SIG-M5 treated with dmso at 0.1 percent for 504 hours (cell line): ENCODE data around the gene NLRC3.

Source experiments
- DNase-seq: peaks from one replicate; lab custom pipeline; 2025; ENCODE audit not compliant: unreplicated experiment; lab: John Stamatoyannopoulos, UW

NLRC3 gene

DNA sequence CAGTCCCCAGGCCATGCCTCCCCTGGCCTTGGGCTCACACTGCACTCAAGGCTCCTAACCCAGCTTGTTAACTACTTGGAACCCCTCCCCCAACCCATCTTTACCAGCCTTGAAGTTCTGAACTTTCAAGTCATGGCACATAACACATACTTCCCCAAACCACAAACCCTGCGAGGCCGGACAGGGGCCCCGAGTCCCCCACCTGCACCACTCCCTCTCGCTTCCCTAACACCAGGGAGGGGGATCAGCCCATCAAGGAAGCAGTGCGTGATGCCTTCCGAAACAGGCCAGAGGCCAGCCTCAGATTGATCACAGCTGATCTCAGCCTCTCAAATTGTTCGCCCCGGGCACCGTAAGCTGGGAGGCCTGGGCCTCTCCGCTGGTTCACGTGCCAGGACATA is 3.0 kb upstream of the NLRC3 start:
- peak; percentile 58 for DNase-seq

DNA sequence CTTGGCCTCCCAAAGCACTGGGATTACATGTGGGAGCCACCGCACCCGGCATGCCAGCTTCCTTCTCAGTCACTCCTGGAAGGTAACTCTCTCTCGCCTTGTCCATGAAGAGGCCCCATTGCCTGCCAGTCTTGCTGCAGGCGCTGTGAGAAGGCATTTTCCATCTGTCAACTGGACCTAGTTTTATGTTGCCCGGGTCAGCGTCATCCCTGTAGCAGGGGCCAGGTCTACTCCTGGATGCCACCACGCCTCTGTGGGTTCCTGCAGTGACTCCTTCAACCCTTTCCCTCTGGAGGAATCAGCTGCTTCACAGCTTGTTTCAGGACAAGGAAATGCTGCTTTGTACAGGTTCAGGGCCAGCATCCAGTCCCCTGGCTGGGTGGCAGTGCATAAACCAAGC is 2.6 kb upstream of the NLRC3 start:
- DNase-seq = no peak

DNA sequence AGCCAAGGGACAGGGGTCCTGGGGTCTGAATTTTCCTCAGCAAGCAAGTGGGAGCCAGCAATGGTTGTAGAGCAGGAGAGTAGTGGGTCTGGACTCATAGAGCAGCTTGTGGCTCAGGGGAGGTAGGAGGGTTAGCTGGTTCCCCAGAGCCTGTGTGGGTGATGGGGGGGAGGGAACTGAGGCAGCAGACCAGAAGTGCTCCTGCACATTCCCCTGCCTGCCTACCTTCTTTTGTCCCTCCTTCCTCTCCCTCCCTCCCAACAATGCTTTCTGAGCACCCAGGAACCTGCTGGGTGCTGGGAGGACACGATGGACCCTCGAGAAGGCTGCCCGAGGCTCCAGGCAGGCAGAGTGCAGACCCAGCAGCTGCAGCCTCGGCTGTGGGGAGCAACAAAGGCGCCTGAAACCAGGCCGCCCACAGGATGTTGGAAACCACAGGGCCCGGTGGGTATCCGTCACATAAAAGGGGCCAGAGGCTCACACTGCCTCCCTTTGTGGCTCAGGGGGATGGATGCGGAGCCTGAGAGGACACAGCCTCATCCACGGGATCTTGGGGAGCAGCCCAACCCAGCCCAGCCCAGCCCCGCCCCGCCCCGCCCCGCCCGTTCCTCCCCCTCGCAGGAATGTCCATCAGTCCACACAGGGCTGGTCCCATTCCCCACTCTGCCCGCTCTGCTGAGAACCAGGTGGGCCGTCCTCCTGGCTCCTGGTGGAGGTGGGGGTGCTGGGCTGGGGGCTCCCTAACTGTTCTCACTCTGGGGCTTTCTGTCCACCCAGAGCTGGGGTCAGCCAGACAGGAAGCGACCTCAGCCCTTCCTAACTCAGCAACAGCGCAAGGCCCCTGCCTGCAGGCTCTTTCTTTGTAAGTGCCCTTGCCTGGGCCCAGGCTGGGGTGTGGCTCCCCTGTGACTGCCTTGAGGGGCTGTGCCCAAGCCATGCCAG is 1.7 kb upstream of the NLRC3 start:
- peak; percentile 43 for DNase-seq

DNA sequence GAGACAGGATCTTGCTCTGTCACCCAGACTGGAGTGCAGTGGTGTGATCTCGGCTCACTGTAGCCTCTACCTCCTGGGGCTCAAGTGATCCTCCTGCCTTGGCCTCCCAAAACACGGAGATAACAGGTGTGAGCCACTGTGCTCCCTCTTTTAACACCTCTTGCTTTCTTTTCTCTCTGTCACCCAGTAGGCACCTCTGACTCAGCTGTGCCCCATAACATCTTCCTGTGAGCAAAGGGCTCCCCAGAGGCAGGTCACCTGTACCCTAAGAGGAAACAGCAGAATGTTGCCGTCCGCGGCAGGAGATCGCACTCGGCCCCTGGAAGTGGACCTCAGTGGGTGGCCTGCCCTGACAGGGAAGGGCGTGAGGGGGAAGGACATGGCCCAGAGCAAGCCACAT is 918 bp upstream of the NLRC3 start:
- no peak for DNase-seq

DNA sequence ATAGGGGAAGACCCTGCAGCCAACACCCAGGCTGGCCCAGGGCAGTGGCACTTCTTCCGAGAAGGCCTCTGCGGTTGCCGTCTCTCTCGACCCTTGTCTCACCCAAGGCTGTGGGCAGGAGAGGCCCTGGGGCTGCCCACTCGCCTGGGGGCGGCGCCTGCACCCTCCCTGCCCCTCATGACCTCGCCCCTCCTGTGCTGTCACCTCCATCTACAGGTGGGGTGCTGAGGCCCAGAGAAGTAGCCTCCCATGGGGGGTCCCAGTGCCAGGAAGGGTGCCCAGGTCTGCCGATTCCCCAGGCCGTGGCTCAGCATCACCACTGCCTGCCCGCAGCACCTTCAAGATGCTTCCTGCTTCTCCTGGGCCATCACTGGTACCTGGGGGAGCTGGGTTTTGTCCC is 992 bp downstream of the NLRC3 start:
- no peak for DNase-seq

DNA sequence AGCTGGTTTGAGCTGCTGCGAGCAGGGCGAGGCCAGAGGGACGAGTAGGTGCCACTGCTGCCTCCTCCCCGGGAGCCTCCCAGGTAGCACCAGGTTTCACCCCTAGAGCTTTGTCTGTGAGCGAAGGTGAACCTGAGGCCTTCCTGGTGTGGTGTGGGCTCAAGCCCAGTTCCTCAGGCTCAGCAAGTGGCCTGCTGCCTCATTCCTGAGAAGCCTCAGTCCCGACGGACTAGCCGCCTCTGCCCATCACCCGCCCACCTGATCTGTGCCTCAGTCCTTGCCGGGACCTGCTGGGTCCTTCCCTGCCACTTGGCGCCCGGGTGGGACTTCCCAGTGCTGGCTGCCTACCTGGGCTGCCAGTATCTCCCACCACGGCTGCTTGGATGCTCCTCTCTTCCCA is 1.7 kb downstream of the NLRC3 start:
- DNase-seq = no peak

DNA sequence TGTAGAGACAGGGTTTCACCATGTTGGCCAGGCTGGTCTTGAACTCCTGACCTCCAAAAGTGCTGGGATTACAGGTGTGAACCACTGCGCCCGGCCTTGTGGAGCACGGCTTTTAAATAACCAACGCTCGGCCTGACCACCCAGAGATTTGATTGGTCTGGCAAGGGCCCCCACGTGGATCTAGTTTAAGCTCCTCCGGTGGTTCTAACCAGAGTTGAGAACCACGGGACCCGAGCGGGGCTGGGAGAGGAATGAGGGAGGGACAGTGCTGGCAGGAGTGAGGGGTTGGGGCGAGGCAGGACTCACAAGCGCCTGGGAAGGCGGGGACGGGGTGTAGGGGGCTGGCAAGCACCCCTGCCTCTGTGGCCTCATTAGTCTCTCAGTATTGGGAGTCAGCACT is 3.0 kb downstream of the NLRC3 start:
- no peak for DNase-seq

DNA sequence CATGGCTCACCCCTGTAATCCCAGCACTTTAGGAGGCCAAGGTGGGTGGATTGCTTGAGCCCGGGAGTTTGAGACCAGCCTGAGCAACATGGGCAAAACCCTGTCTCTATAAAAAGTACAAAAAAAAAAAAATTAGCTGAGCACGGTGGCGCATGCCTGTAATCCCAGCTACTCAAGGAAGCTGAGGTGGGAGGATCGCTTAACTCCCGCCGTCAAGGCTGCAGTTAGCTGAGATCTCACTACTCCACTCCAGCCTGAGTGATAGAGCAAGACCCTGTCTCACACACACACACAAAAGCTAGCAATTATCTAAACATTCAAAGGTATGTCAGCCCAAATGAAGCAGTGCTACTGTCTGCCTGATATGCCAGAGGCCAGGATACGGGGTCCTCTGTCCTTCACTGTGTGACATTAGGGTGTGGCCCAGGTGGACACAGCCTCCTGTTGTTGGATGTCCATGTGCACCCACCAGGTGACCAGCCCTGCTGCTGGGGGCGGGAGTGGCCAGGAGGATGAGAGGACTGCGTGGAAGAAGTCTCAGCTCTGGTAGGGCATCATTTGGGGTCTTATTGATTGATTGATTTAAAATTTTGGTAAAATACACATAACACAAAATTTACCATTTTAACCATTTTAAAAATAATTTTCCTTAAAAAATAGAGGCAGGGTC is 3.9 kb downstream of the NLRC3 start:
- no peak for DNase-seq

DNA sequence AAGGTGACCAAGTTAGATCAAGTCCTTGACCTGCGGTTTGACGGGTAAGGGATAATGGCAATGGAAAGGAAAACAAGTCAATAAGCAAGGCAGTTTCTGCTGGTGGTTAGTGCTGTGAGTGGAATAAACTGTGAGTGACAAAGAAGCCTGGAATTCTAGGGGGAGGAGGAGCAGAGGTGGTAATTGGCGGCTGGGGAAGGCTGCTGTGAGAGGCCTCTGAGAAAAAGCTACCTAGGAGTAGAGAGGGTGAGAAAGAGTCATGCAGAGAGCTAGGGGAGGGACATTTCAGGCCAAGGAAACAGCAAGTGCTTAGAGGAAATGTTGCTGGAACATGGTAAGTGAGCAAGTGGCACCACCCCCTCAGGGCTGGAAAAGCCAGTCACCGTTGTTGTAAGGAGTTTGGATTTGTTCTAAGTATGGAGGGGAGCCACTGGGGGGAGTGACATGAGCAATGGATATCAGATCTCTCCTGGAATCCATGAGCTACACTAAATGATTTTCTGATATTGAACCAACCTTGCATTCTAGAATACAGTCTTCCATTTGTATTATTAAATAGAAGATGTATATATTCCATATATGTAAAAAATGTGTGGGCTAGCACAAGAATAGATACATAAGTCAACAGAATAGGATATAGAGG is 6.7 kb downstream of the NLRC3 start:
- no peak for DNase-seq

DNA sequence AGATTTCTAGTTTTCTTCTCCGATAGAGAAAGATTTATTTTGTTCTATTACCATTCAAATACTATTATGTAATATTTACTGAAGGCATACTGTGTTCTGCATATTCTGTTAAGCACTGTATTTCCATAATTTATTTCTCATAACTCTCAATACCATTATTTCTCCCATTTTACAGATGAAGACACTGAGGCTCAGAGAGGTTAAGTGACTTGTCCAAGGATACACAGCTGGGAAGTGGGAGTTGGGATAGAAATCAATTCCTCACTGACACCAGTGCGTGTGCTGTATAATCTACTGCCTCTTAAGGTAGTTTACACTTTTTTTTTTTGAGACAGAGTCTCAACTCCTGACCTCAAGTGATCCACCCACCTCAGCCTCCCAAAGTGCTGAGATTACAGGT is 7.4 kb downstream of the NLRC3 start:
- DNase-seq = no peak

DNA sequence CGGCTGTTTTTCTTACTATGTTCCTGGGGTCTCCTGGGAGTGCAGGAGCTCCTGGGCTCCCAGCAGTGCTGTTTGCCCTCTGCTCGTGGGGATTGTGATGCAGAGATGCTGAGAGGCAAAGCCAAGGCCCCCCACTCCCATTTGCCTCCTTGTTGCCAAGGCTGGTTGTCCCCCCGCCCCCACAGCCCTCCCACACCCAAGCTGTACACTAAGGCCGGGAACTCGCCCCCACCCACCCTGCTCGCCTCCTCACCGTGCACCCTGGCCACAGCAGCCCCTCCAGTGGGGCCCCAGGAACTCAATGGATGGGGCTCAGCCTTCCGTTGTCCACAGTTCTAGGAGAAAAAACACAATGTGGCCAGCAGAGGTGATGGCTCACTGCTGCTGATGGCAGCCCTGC is 10.2 kb downstream of the NLRC3 start:
- no peak for DNase-seq

DNA sequence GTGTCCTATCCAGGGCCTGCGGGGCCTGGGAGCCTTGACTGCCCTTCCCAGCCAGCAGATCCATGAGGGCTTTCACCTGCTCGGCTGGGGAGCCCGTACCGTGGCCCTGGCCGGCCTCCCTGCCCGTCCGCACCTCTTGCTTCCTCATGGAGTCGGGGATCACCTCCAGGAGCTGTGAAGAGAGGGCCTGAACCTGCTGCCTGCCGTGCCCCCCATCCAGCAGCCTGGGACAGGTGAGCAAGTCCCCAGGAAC is 12.4 kb downstream of the NLRC3 start:
- DNase-seq = no peak

DNA sequence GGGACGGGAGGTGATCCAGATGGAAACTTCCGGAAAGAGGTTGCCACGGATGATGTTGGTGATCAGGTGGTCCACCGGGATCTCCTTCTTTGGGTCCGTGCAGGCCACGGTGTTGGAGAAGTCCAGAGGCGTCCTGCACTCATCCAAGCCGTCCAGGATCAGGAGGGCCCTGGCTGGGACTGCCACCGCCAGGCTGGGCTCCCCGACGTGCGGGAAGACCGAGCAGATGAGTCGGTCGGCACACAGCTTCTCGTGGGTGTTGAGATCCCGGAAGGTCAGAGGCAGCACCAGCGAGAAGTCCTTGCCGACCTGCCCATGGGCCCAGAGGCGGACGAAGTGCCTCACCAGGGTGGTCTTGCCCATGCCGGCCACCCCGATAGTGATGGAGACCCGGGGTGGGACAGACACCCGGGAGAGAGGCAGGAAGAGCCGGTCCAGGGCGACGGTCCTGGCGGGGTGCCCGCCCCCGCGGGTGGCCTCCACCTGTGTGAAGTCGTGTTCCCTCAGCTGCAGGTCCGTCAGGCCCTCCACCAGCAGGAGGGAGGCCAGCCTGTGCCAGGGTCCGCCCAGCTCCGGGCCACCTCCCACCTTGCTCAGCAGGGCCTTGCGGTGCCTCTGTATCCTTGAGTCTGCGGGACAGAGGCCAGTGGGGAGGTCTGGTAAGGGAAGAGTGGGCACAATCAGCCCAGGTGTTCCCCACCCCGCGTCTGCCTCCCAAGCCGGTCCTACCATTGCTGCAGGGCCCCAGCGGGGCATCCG is 12.9 kb downstream of the NLRC3 start:
- no peak for DNase-seq

DNA sequence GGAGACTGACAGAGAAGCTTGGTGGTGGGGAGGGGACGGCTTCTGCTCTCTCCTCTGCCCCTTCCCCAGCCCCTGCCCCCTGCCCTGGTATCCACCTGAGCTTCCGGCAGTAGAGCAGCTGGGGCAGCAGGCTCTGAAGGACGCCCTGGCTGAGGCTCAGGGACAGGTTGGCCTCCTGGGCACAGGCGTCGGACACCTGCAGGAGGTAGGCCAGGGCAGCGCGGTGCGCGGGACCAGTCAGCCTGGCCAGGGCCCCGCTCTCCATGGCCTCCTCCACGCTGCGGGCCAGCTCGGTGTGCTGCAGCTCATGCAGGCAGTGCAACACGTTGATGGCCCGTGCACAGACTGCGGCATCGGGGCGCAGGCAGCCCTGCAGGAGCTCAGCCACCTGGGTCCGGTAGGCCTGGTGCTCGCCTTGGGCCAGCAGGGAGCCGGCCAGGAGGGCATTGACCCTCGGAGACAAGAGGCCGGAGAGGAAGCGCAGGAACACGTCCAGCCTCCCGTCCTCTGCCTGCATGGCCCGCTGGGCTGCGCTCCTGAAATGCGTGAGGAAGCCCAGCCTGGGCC is 14.2 kb downstream of the NLRC3 start:
- DNase-seq = no peak

DNA sequence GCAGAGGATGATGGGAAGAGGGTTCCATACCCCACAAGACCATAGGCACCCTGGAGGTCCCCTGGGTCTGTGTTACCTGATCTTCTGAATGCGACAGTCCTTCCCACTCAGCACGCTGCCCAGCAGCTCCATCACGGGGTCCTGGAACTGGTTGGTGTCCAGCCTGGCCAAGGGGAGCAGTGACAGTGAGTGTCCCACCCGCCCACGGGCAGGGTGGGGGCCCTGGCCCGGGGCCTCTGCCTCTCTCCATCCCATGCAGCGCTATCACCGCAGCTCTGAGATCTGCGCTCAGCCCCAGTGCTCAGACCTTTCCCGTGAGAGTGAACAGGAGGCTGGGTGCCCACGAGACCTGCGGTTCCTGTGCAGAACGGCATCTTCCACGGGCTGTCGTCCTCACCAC is 15.6 kb downstream of the NLRC3 start:
- DNase-seq = no peak

DNA sequence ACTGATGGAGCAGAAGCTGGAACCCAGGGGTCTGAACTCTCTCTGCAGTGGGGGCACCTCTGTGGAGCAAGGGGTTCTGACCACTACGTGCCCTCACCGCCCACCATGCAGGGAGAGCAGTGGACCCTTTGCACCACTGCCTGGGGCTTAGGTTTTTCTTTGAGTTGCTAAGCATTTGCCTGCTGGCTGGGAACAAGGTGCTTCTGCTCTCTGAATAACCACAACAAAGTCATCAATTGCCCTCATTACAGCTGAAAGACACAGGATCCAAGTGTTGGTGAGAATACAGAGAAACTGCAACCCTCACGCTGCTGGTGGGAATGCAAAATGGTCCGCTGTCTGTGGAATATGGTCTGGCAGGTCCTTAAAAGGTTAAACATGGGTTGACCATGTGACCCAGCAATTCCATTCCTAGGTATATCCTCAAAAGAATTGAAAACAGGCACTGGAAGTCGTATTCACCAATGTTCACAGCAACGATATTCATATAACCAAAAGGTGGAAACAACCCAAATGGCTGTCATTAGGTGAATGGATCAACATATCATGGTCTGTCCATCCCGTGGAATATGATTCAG is 22.8 kb downstream of the NLRC3 start:
- no peak for DNase-seq

DNA sequence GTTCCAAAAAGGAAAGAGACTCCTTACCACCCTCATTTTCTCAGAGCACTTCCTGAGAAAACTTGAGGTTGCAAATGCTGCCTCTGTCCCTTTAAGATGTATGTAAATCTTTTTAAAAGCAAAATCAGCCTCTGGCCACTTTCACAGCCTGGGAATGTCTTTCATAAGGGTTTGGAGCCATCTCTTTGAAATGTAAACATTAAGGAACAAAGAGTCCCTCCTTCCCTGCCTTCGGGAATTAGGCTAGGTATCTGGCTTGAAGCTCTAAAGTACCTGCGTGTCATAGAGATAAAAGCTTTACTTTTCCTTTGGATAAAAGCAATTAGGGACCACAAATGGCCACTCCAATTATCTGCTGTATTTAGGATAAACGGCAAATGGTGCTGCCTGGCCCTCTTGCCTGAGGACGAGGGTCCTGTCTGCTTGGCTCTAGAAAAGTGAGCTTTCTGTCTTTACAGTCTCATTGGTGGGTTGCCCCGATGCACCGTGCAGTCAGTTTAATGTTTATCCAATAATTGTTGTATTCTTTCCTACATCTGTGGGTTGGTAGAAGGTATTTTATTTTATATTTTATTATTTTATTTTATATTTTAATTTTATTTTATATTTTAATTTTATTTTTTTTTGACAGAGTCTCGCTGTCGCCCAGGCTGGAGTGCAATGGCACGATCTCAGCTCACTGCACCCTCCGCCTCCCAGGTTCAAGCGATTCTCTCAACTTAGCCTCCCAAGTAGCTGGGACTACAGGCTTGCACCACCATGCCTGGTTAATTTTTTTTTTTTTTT is 23.9 kb downstream of the NLRC3 start:
- no peak for DNase-seq

DNA sequence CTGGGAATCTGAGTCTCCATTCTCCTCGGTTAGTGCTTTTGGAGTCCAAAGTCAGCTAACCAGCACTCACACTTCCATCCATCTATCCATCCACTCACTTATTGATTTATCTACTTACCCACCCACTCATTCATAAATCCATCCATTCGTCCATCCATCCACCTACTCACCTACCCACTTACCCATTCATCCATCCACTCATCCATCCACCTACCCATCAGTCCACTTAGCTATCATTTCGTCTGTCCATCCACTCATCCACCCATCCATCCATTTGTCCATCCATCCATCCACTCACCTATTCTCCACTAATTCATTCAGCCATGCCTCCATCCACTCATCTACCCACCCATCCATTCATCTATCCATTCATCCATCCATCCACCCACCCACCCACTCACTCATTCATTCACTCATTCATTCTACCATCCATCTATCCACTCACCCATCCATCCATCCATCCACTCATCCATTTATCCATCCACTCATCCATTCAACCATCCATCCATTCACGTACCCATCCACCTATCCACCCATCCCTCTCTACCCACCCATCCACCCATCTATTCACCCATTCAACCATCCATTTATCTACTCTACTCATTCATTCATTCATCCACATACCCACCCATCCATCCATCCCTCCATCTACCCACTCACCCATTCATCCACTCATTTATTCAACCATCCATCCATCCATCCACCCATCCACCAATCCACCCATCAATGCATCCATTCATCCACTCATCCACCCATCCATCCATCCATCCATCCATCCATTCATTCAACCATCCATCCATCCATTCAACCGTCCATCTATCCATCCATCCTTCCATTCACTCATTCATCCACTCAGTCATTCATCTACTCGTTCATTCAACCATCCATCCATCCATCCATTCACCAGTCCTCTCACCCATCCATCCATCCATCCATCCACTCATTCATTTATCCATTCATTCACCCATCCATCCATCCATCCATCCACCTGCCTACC is 26.1 kb downstream of the NLRC3 start:
- no peak for DNase-seq

DNA sequence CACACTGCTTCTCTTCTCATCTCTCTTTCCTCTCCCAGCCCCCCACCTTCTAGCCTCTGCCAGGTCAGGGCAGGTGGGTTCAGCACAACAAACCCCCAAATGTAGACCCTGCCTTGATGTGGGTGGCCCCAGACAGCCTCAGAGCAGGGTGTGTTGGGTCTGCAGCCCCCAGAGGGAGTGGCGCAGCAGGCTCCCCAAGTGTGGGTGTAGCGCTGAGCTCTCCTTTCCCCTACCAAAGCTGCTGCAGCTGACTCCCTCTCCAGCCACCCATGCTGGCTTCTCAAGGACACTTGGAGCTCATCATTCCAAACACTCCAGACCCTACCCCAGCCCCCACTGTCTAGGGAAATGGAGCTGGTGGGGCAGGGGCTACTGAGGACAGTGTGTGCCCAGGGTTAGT is 27.3 kb downstream of the NLRC3 start:
- no peak for DNase-seq
